HK-2 (cell line): Measurements from ENCODE around the gene PLOD2.
A peak's percentile ranks its signal among the peaks of the same experiment; 100 is the strongest.

Experiments
- DNase-seq: peaks from one replicate; pipeline ENCODE4 v3.0.0-alpha.2; 2018; ENCODE audit not compliant: unreplicated experiment

Gene PLOD2

DNA sequence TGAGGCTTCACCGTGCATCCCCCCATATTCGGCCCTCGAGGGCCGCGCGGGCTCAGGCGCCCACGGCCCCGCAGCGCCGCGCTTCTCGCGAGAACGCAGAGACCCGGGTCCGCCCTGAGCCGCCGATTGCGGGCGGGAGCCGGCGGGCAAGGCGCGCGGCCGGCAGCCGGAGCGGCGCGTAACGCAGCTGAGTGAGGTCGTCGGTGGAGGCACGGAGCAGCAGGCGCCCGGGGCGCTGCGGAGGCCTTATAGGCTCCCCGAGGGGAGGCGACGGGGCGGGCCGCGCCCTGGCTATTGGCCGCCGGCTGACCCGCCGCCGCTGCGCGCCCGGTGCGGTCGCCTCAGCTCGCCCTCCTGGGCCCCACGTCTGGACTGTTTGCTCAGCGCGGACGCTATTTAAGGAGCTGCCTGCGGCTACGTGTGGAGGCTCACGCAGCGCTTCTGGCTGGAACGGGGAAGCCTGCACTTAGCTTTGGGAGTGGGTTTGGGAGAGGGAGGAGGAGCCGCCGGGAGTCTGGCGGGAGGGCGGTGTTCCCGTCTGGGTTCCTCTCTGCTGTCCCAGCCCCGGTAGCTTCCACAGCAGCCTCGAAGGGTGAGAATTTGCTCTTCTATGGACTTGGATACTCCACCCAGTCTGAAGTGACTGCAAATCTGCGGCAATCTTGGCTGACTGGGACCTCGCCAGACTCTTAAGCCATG lies at the start of gene PLOD2:
Gene PLOD2 (minus strand): TSS at position 221 of the 699 bp plus-strand sequence. CDS start 195 bp downstream, at position 26.
- peak; percentile 99 for DNase-seq

- no peak for DNase-seq
Observed at GRCh38 chr3:146209371-146209770, 48.4 kb upstream of the PLOD2 start.

GRCh38 chr3:146203776-146204175 lies 42.8 kb upstream of the PLOD2 start:
- no peak for DNase-seq

DNA sequence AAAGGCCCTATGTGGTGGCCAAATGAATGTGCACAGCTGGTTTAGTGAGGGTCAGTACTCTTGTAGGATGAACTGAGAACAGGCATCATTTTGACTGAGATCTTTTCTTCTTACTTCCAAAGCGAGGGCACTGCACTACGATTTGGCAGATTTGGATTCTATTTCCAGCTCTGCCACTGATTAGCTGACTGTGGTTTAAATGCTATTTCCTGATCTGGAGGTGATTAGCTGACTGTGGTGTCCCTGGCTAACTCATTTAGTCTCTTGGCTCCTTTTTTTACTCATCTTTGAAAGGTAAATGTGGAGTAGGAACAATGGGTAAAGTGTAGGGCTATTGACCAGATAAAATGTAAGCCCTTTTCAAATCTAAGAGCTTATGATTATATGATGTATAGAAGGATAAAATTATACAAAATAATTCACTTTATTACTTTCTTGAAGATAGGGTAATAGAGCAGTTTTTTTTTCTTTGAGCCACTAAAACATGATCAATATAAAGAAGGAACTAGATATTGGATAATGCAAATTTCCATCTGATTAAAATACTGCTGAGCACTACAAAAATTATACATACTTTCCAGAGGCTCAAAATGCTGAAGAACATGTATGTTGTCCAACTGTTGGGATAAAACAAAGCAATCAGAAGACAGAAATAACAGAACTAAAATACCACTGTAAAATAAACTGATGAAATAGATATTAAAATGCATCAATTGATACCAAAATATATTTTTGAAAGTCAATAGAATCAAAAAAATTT lies 39.7 kb upstream of the PLOD2 start:
- no peak for DNase-seq

DNA sequence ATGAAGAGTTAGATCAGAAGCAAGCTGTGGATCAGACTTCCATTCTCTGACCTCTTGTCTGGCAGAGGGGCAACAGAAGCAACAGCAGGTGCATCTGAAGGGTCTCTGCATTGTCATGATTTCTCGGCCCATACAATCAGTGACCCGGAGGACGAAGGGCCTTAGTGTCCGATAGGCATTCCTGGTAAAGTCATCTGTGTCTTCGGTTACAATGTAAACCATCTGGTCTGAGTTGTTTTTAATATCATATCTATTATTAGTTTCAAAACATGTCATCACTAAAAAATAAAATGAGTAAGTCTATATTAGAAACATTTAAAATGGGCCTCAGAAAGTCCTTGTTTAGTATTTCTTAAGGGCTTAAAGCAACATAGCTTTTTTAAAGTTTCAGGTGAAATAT lies 38.8 kb upstream of the PLOD2 start:
- DNase-seq: no peak

DNA sequence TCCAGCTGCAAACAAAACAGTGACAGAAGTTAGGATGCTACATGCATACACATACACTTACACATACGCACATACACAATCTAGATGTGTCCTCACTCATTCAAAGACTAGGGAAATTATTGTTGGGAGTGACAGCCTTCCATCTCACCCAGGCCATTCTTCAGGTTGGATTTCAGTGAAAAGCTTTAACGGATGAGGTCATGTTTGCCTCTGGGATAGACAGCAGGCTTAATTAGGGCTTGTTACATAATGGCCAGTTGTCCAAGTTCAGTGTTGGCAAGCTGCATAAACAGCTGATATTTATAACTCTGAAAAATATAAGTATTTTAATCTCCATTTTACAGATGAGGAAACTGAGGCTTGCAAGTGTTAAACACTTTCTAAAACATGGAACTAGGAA lies 35.8 kb upstream of the PLOD2 start:
- no peak for DNase-seq

- DNase-seq: no peak
Observed at GRCh38 chr3:146195605-146196004, 34.6 kb upstream of the PLOD2 start.

DNA sequence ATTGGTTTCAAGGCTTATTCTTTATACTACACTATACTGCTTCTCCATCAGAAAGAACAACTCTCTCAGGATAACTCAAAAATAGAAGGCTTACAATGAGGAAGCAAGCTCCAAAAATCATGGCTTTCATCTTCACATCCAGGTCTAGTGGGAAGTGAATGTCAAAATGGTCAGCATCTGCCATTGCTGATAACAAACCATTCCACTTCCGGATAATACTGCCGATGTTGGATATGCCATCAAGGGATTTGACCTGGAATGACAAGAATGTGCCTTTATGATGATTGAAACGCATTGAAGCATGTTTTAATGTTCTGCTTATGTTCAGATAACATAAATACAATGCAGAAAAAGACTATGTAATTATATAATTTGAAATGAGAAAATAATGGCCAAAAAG lies 34.0 kb upstream of the PLOD2 start:
- DNase-seq: no peak

DNA sequence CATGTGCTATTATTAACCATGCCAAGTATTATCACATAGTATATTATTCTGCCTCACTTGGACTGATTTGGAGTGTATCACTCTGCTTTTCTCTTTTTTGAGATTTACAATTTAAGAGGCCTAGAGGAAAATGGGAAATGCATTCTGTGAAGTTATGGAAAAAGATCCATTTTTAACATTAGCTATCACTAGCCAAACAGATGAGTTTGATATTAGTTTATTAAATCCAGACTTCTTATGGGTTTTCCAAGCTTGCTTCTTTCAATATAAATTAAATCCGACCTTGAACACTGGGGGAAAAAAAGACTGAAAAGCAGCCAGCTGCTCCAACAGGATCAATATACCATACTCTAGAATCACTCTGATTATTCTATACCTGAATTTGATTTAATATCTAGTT lies 30.1 kb upstream of the PLOD2 start:
- DNase-seq: no peak

- DNase-seq: peak; percentile 32
Observed at GRCh38 chr3:146189519-146190173, 28.7 kb upstream of the PLOD2 start.

DNA sequence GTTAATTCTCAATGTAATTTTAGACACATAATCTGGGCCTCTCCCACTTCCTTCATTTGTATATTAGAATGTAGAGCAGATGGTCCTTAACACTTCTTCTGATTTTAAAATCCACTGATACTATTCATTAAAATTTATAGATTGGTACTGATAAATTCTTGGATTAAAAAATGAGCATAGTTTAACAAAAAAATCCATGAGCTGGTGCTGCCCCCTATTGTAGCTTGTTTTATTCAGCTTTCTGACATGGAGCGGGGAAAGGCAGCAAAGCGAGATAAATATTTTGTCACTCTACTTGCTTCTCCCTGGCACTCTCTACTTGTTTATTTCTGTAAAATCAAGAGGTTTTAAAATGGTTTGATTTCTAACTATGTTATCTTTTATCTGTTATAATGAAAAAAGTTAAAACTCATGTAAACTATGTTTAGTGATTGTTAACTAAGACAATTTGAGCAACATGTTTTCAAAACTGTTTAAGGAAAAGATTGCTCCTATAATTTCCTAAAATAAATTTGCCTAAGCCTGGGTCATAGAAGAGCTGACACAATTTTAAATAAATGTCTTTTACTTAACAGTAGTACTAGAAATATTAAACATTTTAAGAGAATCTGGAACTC lies 26.5 kb upstream of the PLOD2 start:
- no peak for DNase-seq

DNA sequence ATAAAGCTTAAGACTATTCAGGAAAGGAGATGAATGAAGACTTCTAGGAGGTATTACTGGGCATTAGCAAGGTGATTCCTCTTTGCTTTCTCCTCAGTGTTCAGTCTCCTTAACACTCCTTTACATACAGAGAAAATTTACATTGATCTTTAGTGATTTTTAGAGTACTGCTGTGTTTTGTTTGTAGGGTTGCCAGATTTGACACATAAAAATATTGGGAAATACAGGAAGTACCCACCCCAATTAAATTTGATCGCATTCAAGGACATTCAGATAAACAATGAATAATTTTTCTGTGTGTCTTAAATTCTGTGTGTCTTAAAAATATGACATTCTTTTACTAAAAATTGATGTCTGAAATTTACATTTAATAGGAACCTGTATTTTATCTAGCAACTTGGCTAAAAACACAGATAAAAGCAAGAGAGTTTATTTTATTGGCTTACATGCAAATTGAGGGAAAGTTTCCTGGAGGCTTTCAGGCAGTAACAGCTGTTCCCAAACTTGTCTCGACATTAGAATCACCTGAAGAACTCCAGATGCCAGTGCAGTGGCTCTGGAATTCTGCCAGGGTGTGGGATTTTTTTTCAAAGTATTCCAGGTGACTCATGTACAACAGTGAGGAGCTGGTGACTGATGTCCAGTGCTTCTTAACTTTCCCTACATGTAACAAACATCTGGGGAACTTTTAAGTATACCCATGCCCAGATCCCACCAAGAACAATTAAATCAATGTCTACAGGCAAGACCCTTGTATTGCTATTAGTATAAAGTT lies 23.4 kb upstream of the PLOD2 start:
- DNase-seq: peak; percentile 20

- no peak for DNase-seq
Observed at GRCh38 chr3:146181216-146181615, 20.2 kb upstream of the PLOD2 start.

GRCh38 chr3:146180376-146180775 lies 19.4 kb upstream of the PLOD2 start:
- no peak for DNase-seq

DNA sequence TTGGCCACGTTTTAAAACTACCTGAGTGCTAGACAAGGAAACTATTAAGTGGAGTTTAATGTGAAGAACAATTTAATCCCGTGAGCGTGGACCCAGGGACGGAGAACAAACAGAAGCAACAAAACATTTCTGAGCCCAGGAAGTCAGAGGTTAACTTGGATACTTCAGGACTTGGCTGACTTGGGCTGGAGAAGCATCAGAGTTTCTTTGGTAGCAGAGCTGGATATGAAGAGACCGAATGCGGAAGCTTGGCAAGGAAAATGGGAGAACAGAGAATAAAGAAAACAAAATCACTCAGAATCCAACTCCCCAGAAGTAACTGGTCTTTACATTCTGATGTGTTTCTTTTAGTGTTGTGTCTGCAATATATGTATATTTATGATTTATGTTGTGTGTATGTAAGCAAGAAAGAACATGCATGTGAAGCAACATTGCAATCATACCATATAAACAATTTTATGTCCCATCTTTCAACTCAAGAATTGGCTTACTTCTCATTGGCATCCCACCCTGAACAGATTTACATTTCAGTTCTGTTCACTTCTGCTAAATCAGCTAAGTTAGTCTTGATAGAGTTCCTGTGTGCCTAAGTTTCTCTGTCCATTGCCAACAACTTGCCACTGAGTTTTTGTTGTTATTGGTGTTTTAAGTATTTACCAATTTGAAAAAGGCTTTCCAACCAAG lies 17.2 kb upstream of the PLOD2 start:
- DNase-seq: no peak

DNA sequence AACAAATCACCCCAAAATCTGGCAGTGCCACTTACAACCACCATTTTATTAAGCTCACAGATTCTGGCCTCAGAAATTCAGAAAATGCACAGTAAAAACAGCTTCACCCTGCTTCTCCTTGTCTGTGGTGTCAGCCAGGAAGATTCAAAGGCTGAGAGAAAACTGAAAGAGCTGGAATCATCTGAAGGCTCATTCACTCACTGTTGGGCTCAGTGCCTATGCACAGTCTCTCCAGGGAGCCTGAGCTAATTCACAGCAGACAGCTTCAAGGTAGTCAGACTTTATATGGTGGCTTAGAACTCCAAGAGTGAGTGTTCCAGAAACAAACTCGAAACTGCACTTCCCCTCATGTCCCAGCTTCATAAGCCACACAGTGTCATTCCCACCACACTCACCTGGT lies 16.5 kb upstream of the PLOD2 start:
- DNase-seq: no peak

GRCh38 chr3:146177072-146177471 lies 16.1 kb upstream of the PLOD2 start:
- DNase-seq: no peak

- no peak for DNase-seq
Observed at GRCh38 chr3:146172586-146172985, 11.6 kb upstream of the PLOD2 start.

- DNase-seq: no peak
Observed at GRCh38 chr3:146170591-146170990, 9.6 kb upstream of the PLOD2 start.

GRCh38 chr3:146169891-146170290 lies 8.9 kb upstream of the PLOD2 start:
- no peak for DNase-seq

GRCh38 chr3:146166826-146167225 lies 5.8 kb upstream of the PLOD2 start:
- DNase-seq: no peak
